HCT116 (cell line): ENCODE measurements around the gene ENOX1. TPM values are rescaled to one million over a fixed set of nuclear protein-coding genes. Genes with fewer than 3 reads are reported as not detected.

Experiments
- ATAC-seq: fragments of 200-7000 bp; cut with Tn5 transposase; 2 replicates; pipeline ENCODE4 v1.9.1; 2020; ENCODE audit warnings: mild to moderate bottlenecking, moderate library complexity
- BruUV-seq: library from RNA; stranded (reverse); fragments of 400-500 nt; replicated peaks from 2 replicates; lab custom pipeline; 2021; lab: Mats Ljungman, UMichigan
- CTCF ChIA-PET: fragments of 300-600 bp; sonication (Branson Sonifier 250); formaldehyde crosslinking; loops from one replicate; lab custom pipeline; 2021; ENCODE audit warnings: antibody characterized with exemption; lab: Charles Lee
- POLR2A ChIA-PET: fragments of 300-600, 350-600 bp; sonication (Branson Sonifier 250); formaldehyde crosslinking; loops from one replicate; lab custom pipeline; 2021; ENCODE audit warnings: antibody characterized with exemption; lab: Charles Lee
- RAD21 ChIA-PET, 2 experiments: fragments of 300-600 bp; sonication (Branson Sonifier 250); formaldehyde crosslinking; loops; one replicate each; lab custom pipeline; 2023; ENCODE audit warnings: low total read pairs in 2 of 2; ENCODE audit not compliant: uncharacterized antibody in 2 of 2, unreplicated experiment in 2 of 2, low non-redundant PET in 1 of 2; lab: Charles Lee
- DNase-seq: peaks from one replicate; pipeline ENCODE4 v3.0.0-alpha.2; 2010; ENCODE audit warnings: low read depth, low spot score
- H2AFZ ChIP-seq: fragments of 200-600 bp; shearing (Covaris generic), sonication (generic); 2 replicates; pipeline ENCODE4 v1.6.1; 2017; ENCODE audit warnings: low read depth, mixed run types, mixed read lengths, antibody characterized with exemption, low read length; ENCODE audit not compliant: poor library complexity, severe bottlenecking
- H3K27ac ChIP-seq: 2 replicates; pipeline ENCODE4 v1.5.1; 2012; ENCODE audit warnings: low read depth, low read length
- H3K27me3 ChIP-seq: fragments of 200-600 bp; sonication (generic); 2 replicates; pipeline ENCODE4 v1.6.1; 2016; ENCODE audit warnings: mixed run types, low read length, mixed read lengths; ENCODE audit not compliant: insufficient read depth
- H3K36me3 ChIP-seq, 2 experiments: fragments of 200-500 bp in 1 of 2; fragments of 200-600 bp in 1 of 2; sonication (Bioruptor generic) in 1 of 2; sonication (generic) in 1 of 2; 2 replicates each; pipeline versions ENCODE4 v1.5.1 to v1.6.1; 2014 to 2016; ENCODE audit warnings: low read length in 2 of 2, inconsistent platforms in 1 of 2, mixed read lengths in 1 of 2, mixed run types in 1 of 2; ENCODE audit not compliant: insufficient read depth in 2 of 2, control insufficient read depth in 1 of 2
- H3K4me1 ChIP-seq, 2 experiments: fragments of 200-600 bp in 1 of 2; sonication (generic) in 1 of 2; 2 replicates each; pipeline versions ENCODE4 v1.5.1 to v1.6.1; 2012 to 2017; ENCODE audit warnings: low read length in 2 of 2, inconsistent platforms in 1 of 2, mild to moderate bottlenecking in 1 of 2, mixed read lengths in 1 of 2, mixed run types in 1 of 2, moderate library complexity in 1 of 2; ENCODE audit not compliant: insufficient read depth in 2 of 2, control insufficient read depth in 1 of 2
- H3K4me2 ChIP-seq: fragments of 200-600 bp; sonication (generic); 2 replicates; pipeline ENCODE4 v1.6.1; 2017; ENCODE audit warnings: mixed run types, low read length, mixed read lengths
- H3K4me3 ChIP-seq, 2 experiments: fragments of 200-600 bp in 1 of 2; sonication (generic) in 1 of 2; replicated peaks in 1 of 2; 2 replicates each; pipeline ENCODE4 v1.5.1; 2011 to 2016; ENCODE audit warnings: low read length in 2 of 2, control low read depth in 1 of 2, low read depth in 1 of 2, mild to moderate bottlenecking in 1 of 2, mixed read lengths in 1 of 2, mixed run types in 1 of 2
- H3K79me2 ChIP-seq: fragments of 200-600 bp; sonication (generic); 2 replicates; pipeline ENCODE4 v1.6.1; 2017; ENCODE audit warnings: mild to moderate bottlenecking, mixed run types, low read length, moderate library complexity, mixed read lengths; ENCODE audit not compliant: insufficient read depth
- H3K9ac ChIP-seq: fragments of 200-600 bp; sonication (generic); 2 replicates; pipeline ENCODE4 v1.6.1; 2016; ENCODE audit warnings: low read length, mixed read lengths
- H3K9me2 ChIP-seq: fragments of 200-600 bp; sonication (generic), shearing (Covaris generic); 2 replicates; pipeline ENCODE4 v1.6.1; 2017; ENCODE audit warnings: mixed run types, mild to moderate bottlenecking, moderate library complexity; ENCODE audit not compliant: insufficient read depth
- H3K9me3 ChIP-seq, 2 experiments: fragments of 200-500 bp in 1 of 2; fragments of 200-600 bp in 1 of 2; sonication (Bioruptor generic) in 1 of 2; sonication (generic) in 1 of 2; 2 replicates each; pipeline ENCODE4 v1.6.1; 2014 to 2017; ENCODE audit warnings: low read length in 2 of 2, mixed read lengths in 2 of 2, inconsistent platforms in 1 of 2, low read depth in 1 of 2, mild to moderate bottlenecking in 1 of 2, mixed run types in 1 of 2, moderate library complexity in 1 of 2; ENCODE audit not compliant: control insufficient read depth in 1 of 2, insufficient read depth in 1 of 2
- H4K20me1 ChIP-seq: fragments of 200-600 bp; sonication (generic), shearing (Covaris generic); 2 replicates; pipeline ENCODE4 v1.6.1; 2017; ENCODE audit warnings: mixed run types, mild to moderate bottlenecking, moderate library complexity; ENCODE audit not compliant: insufficient read depth
- EGR1 ChIP-seq: IDR thresholded peaks from 2 replicates; pipeline ENCODE4 v1.6.1; 2012; ENCODE audit warnings: low read depth
- EZH2 ChIP-seq: fragments of 200-600 bp; sonication (generic); IDR thresholded peaks from 2 replicates; pipeline ENCODE4 v1.6.1; 2017; ENCODE audit warnings: antibody characterized with exemption, mixed run types
- POLR2A ChIP-seq: IDR thresholded peaks from 2 replicates; pipeline ENCODE4 v1.7.0; 2011; ENCODE audit warnings: borderline replicate concordance; ENCODE audit not compliant: insufficient read depth, insufficient read length; ENCODE audit errors: extremely low read depth
- SP1 ChIP-seq: IDR thresholded peaks from 2 replicates; pipeline ENCODE4 v1.6.1; 2012; ENCODE audit warnings: low read depth
- intact Hi-C: fragments of 100-400 bp; cut with micrococcal nuclease; formaldehyde crosslinking; loops from 2 replicates; pipeline ENCODE4 v1.10.0; 2022
- total RNA-seq: library from RNA; stranded (reverse); gene quantifications from one replicate; pipeline ENCODE4 v1.2.1, GENCODE V29; 2021; ENCODE audit not compliant: unreplicated experiment
- TF ChIP-seq, protein P1 (sequence below), 3 experiments: fragments of 200-600 bp in 1 of 3; sonication (generic) in 1 of 3; IDR thresholded peaks in 2 of 3; conservative IDR thresholded peaks in 1 of 3; 2 replicates each; pipeline ENCODE4 v1.5.1; 2012 to 2017; ENCODE audit warnings: low read depth in 2 of 3, low read length in 2 of 3, antibody characterized with exemption in 1 of 3, borderline replicate concordance in 1 of 3, control low read depth in 1 of 3, mild to moderate bottlenecking in 1 of 3, mixed read lengths in 1 of 3, mixed run types in 1 of 3, moderate library complexity in 1 of 3; ENCODE audit not compliant: insufficient read depth in 1 of 3
- TF ChIP-seq, protein P2 (sequence below): IDR thresholded peaks from 2 replicates; pipeline ENCODE4 v1.6.1; 2012; ENCODE audit warnings: low read depth
- TF ChIP-seq, protein P3 (sequence below): IDR thresholded peaks from 2 replicates; pipeline ENCODE4 v1.6.1; 2012

The ENOX1 gene
- total RNA-seq, 1 experiment from 2014 or later, result 4.5 TPM

DNA sequence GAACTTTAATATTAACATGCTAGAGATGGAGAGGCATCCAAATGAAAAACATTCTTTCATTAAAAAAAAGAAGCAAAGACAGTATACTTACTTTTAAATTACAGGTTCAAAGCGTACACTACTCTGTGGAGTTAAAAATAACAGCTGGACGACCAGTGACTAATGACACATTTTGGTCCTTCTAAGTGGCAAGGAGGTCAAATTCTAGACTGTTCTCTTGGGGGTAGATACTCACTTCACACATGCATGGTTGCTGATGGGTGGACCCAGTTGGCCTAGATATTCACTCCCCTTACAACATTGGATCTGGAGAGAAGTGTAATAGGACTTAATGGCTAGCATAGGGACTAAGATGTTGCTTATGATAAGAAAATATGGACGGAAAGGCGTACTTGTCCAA is 461.1 kb downstream of the ENOX1 start:
- ATAC-seq (no peak), DNase-seq (no peak)
- no peaks in the 10 kb centered on the region for H3K36me3 ChIP-seq
- ChIA-PET CTCF (no interaction called here), RAD21 (no interaction called here), POLR2A (no interaction called here)
- H2AFZ ChIP-seq, result no peak overlapping the region
- no peaks in the 10 kb centered on the region for H3K4me1 ChIP-seq
- BruUV-seq, result no TSS peak
- intact Hi-C loops, result no loop called here
- H3K9me2 ChIP-seq, result no peaks in the 10 kb centered on the region
- H3K4me3 ChIP-seq, result no peak overlapping the region
- H3K9me3 ChIP-seq, result no peaks in the 10 kb centered on the region
- TF ChIP-seq, protein P1, sequence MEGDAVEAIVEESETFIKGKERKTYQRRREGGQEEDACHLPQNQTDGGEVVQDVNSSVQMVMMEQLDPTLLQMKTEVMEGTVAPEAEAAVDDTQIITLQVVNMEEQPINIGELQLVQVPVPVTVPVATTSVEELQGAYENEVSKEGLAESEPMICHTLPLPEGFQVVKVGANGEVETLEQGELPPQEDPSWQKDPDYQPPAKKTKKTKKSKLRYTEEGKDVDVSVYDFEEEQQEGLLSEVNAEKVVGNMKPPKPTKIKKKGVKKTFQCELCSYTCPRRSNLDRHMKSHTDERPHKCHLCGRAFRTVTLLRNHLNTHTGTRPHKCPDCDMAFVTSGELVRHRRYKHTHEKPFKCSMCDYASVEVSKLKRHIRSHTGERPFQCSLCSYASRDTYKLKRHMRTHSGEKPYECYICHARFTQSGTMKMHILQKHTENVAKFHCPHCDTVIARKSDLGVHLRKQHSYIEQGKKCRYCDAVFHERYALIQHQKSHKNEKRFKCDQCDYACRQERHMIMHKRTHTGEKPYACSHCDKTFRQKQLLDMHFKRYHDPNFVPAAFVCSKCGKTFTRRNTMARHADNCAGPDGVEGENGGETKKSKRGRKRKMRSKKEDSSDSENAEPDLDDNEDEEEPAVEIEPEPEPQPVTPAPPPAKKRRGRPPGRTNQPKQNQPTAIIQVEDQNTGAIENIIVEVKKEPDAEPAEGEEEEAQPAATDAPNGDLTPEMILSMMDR (IDR thresholded peaks at IDR 0.05 in 2 of 3, conservative IDR thresholded peaks at IDR 0.05 in 1 of 3; ENCODE audit: borderline replicate concordance in 1 of 3, insufficient read depth in 1 of 3, low read depth in 2 of 3, low read length in 2 of 3), result no peak
- TF ChIP-seq SP1 (no peak), EZH2 (no peak), EGR1 (no peak), POLR2A (no peak)
- TF ChIP-seq, protein P2, sequence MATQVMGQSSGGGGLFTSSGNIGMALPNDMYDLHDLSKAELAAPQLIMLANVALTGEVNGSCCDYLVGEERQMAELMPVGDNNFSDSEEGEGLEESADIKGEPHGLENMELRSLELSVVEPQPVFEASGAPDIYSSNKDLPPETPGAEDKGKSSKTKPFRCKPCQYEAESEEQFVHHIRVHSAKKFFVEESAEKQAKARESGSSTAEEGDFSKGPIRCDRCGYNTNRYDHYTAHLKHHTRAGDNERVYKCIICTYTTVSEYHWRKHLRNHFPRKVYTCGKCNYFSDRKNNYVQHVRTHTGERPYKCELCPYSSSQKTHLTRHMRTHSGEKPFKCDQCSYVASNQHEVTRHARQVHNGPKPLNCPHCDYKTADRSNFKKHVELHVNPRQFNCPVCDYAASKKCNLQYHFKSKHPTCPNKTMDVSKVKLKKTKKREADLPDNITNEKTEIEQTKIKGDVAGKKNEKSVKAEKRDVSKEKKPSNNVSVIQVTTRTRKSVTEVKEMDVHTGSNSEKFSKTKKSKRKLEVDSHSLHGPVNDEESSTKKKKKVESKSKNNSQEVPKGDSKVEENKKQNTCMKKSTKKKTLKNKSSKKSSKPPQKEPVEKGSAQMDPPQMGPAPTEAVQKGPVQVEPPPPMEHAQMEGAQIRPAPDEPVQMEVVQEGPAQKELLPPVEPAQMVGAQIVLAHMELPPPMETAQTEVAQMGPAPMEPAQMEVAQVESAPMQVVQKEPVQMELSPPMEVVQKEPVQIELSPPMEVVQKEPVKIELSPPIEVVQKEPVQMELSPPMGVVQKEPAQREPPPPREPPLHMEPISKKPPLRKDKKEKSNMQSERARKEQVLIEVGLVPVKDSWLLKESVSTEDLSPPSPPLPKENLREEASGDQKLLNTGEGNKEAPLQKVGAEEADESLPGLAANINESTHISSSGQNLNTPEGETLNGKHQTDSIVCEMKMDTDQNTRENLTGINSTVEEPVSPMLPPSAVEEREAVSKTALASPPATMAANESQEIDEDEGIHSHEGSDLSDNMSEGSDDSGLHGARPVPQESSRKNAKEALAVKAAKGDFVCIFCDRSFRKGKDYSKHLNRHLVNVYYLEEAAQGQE, result no peak
- TF ChIP-seq, protein P3, sequence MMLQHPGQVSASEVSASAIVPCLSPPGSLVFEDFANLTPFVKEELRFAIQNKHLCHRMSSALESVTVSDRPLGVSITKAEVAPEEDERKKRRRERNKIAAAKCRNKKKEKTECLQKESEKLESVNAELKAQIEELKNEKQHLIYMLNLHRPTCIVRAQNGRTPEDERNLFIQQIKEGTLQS, result no peak
- H3K9ac ChIP-seq, result no peak overlapping the region
- H3K4me2 ChIP-seq, result no peak overlapping the region
- H4K20me1 ChIP-seq, result no peaks in the 10 kb centered on the region
- no peak overlapping the region for H3K27ac ChIP-seq
- no peaks in the 10 kb centered on the region; the same call in 1 of the 2 replicates for H3K27me3 ChIP-seq
- no peaks in the 10 kb centered on the region for H3K79me2 ChIP-seq
